GM06990 (cell line): ENCODE results near the gene THRSP.

Source experiments
- DNase-seq: peaks from one replicate; pipeline ENCODE4 v3.0.0-alpha.2; 2011; ENCODE audit not compliant: insufficient read length; ENCODE audit errors: extremely low read depth
- H3K27me3 ChIP-seq: replicated peaks from 2 replicates; pipeline ENCODE4 v1.6.0; 2011; ENCODE audit warnings: low read length; ENCODE audit not compliant: control insufficient read depth, insufficient read depth
- H3K36me3 ChIP-seq: 2 replicates; pipeline ENCODE4 v1.5.1; 2011; ENCODE audit warnings: low read length; ENCODE audit not compliant: control insufficient read depth, insufficient read depth
- H3K4me3 ChIP-seq: replicated peaks from 2 replicates; pipeline ENCODE4 v1.5.1; 2011; ENCODE audit warnings: low read depth, mild to moderate bottlenecking, control low read depth, low read length
- CTCF ChIP-seq: IDR thresholded peaks from 2 replicates; pipeline ENCODE4 v1.5.1; 2011; ENCODE audit warnings: low read length, control low read depth, mild to moderate bottlenecking, inconsistent platforms; ENCODE audit not compliant: insufficient read depth, poor library complexity, severe bottlenecking

The THRSP gene

GRCh38 chr11:78036313-78036712 lies 27.3 kb upstream of the THRSP start:
- DNase-seq: no peak
- Histone ChIP-seq H3K27me3 (no peaks in the 10 kb centered on the region), H3K4me3 (no peak overlapping the region), H3K36me3 (no peaks in the 10 kb centered on the region)
- no peak for TF ChIP-seq CTCF

- no peak for TF ChIP-seq CTCF
- no peaks in the 10 kb centered on the region for H3K36me3 ChIP-seq
- H3K4me3 ChIP-seq: no peak overlapping the region
- no peaks in the 10 kb centered on the region for H3K27me3 ChIP-seq
- DNase-seq: no peak
Observed at GRCh38 chr11:78037056-78037455, 26.6 kb upstream of the THRSP start.

GRCh38 chr11:78037825-78038620 lies 25.6 kb upstream of the THRSP start:
- TF ChIP-seq CTCF: no peak
- Histone ChIP-seq H3K36me3 (no peaks in the 10 kb centered on the region), H3K27me3 (no peaks in the 10 kb centered on the region), H3K4me3 (no peak overlapping the region)
- DNase-seq: no peak

GRCh38 chr11:78038697-78039313 lies 24.9 kb upstream of the THRSP start:
- no peak for DNase-seq
- TF ChIP-seq CTCF: no peak
- Histone ChIP-seq H3K4me3 (no peak overlapping the region), H3K36me3 (no peaks in the 10 kb centered on the region), H3K27me3 (no peaks in the 10 kb centered on the region)

- Histone ChIP-seq H3K27me3 (no peaks in the 10 kb centered on the region), H3K36me3 (no peaks in the 10 kb centered on the region), H3K4me3 (no peak overlapping the region)
- DNase-seq: no peak
- TF ChIP-seq CTCF: no peak
Observed at GRCh38 chr11:78039391-78039918, 24.2 kb upstream of the THRSP start.
